VCaP (cell line): ENCODE results near the gene MFAP4.

Source experiments
- H3K27ac ChIP-seq: fragments of 450-650 bp; 2 replicates; pipeline ENCODE4 v1.5.1; 2017
- CTCF ChIP-seq: fragments of 450-650 bp; conservative IDR thresholded peaks from 2 replicates; pipeline ENCODE4 v1.5.1; 2017; ENCODE audit warnings: mild to moderate bottlenecking, moderate library complexity

Gene MFAP4

GRCh38 chr17:19409509-19409908, 22.5 kb upstream of the MFAP4 start:
- H3K27ac ChIP-seq = no peak overlapping the region
- TF ChIP-seq CTCF = no peak

DNA sequence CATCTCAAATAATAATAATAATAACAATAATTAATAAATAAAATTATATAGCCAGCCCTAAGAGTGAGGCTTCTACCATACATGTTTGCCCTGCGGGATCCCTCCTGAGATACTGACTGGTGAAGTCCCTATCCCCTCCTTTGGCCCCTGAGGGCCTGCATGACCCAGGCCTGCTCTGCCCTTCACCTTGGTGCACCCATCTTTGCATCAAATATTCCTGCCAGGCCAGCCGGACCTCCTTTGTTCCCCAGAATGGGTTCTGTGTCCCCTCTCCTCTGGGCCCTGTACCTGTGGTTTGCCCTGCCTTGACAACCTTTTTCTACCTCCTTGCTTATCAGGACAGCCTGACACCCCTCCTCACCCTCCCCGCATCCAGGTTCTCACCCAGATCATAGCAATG, 22.1 kb upstream of the MFAP4 start:
- H3K27ac ChIP-seq = no peak overlapping the region
- no peak for TF ChIP-seq CTCF

DNA sequence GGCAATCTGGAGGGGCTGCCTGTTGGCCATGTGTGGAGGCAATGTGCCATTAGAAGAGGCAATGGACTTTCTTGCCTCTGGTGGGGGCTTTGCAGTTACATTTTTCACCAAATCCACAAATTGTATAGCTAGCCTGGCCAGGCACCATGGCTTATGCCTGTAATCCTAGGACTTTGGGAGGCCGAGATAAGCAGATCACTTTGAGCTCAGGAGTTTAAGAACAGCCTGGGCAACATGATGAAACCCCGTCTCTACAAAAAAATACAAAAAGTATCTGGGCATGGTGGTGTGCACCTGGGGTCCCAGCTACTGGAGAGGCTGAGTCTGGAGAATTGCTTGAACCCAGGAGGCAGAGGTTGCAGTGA, 21.3 kb upstream of the MFAP4 start:
- no peak for TF ChIP-seq CTCF
- H3K27ac ChIP-seq = no peak overlapping the region

DNA sequence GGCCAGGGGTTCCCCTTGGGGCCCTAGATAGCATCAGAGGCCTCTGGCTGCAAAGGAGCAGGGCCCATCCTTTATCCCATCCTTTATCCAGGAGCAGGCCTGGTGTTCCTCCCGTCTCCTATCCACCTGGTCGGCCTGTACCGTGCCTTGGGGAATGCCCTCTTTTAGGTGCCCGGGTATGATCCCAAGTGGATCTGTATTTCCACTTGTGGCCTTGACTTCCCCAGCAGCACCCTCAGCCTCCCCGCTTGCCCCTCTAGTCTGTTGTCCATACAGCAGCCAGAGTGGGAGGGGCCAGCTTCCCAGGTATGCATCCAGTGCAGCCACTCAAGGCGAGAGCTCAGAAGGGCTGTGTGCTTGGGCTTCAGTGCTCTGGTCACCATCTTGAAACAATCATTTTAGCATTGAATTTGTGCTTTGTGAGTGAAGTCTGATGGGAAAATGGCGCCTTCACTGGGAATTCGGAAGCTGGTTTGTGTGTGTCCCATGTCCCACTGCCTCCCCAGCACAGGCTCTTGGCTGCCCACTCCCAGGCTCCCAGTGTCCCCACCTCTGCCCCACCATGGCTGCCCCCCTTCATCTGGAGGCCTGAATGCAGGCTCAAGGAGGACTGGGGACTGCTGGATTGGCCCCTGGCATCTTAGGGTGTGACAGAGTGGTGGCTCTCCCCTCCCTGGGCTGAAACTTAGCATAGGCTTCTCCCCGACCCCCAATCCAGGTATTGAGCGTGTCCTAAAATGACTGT, 20.8 kb upstream of the MFAP4 start:
- TF ChIP-seq CTCF = no peak
- no peak overlapping the region for H3K27ac ChIP-seq

DNA sequence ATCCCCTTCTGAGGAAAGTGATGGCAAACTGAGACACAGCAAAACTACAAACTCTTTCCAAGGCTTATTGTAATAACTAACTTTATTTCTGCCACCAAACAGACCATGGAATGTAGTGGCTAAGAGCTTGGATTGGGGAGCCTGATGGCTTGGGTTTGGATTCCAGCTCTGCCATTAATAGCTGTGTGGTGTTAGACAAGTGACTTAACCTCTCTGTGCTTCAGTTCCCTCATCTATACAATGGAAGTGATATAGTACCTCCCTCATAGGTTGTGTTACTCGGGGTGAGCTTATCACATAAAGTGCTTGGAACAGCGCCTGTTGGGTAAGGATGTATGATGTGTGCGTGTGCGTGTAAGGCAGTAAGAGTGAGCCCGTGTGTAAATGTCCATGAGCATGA, 18.1 kb upstream of the MFAP4 start:
- no peak for TF ChIP-seq CTCF
- no peak overlapping the region for H3K27ac ChIP-seq

DNA sequence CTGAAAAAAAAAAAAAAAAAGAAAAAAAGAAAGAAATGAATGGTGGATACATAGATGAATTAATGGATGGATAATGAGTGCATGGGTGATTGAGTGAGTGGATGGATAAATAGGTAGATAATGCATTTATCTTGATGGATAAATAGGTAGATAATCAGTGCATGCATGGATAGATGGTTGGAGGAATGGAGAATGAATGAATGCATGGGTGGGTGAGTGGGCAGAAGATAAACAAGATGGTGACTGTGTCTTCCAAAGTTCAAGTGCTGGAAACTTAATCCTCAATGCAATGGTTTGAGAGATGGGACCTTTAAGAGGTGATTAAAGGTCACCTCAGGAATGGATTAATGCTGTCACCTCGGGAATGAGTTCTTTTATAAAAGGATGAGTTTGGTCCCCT, 17.3 kb upstream of the MFAP4 start:
- no peak overlapping the region for H3K27ac ChIP-seq
- TF ChIP-seq CTCF = no peak

- peak overlapping the region; percentile 70 for H3K27ac ChIP-seq
- no peak for TF ChIP-seq CTCF
These were observed 16.0 kb upstream of the MFAP4 start for GRCh38 chr17:19403021-19403420.
